ENCODE data around the gene PARP9. TPM values are rescaled to one million over a fixed set of nuclear protein-coding genes. Genes with fewer than 3 reads are reported as not detected.

PARP9 gene
- total and polyA plus RNA-seq, 2 experiments from 2014 or later, result 15.0 to 29.8 TPM

DNA sequence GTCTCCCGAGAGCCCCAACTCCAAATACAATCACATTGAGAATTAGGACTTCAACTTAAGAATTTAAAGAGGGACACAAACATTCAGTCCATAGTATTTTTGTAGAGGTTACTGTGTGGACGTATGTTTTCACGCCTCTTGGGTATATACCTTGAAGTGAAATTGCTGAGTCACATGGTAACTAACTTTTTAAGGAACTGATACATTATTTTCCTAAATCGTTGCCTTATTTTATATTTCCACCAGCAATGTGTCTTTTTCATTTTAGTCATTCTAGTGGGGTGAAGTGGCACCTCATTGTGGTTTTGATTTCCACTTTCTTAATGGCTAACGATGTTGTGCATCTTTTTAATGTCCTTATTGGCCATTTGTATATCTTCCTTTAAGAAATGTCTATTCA, 25.2 kb upstream of the PARP9 start:
- Histone ChIP-seq H3K4me1 (ENCODE audit: insufficient read depth) (no peaks in the 10 kb centered on the region), H2AFZ (no peak overlapping the region), H3K9me2 (replicated peaks; ENCODE audit: insufficient read depth) (no peaks in the 10 kb centered on the region), H3K9me3 (ENCODE audit: low read depth) (no peaks in the 10 kb centered on the region), H3K4me2 (no peak overlapping the region), H3K4me3 (no peak overlapping the region), H3K79me2 (no peaks in the 10 kb centered on the region), H3K36me3 (replicated peaks; ENCODE audit: insufficient read depth, low read depth) (no peaks in the 10 kb centered on the region), H3K27ac (no peak overlapping the region), H3K27me3 (no peaks in the 10 kb centered on the region), H4K20me1 (ENCODE audit: insufficient read depth, poor library complexity, severe bottlenecking) (no peaks in the 10 kb centered on the region)
- TF ChIP-seq EZH2 (IDR thresholded peaks at IDR 0.05; ENCODE audit: borderline replicate concordance) (no peak), CTCF (IDR thresholded peaks at IDR 0.05; ENCODE audit: poor library complexity) (no peak), EZH2phosphoT487 (IDR thresholded peaks at IDR 0.05; ENCODE audit: low read depth, severe bottlenecking, unreplicated experiment) (no peak)
- DNase-seq (ENCODE audit: low spot score), result no peak
- 80% methylated on average over 5 of the region's 5 CpGs for WGBS (ENCODE audit: low lambda C conversion rate, missing lambda C conversion rate)

GRCh38 chr3:122587572-122587971, 23.5 kb upstream of the PARP9 start:
- Histone ChIP-seq H3K27me3 (no peaks in the 10 kb centered on the region), H3K4me2 (no peak overlapping the region), H2AFZ (no peak overlapping the region), H4K20me1 (ENCODE audit: insufficient read depth, poor library complexity, severe bottlenecking) (no peaks in the 10 kb centered on the region), H3K9me3 (ENCODE audit: low read depth) (peaks cover 3% of the 10 kb centered on the region), H3K9me2 (replicated peaks; ENCODE audit: insufficient read depth) (no peaks in the 10 kb centered on the region), H3K27ac (no peak overlapping the region), H3K36me3 (replicated peaks; ENCODE audit: insufficient read depth, low read depth) (no peaks in the 10 kb centered on the region), H3K79me2 (no peaks in the 10 kb centered on the region), H3K4me1 (ENCODE audit: insufficient read depth) (no peaks in the 10 kb centered on the region), H3K4me3 (no peak overlapping the region)
- TF ChIP-seq EZH2phosphoT487 (IDR thresholded peaks at IDR 0.05; ENCODE audit: low read depth, severe bottlenecking, unreplicated experiment) (no peak), EZH2 (IDR thresholded peaks at IDR 0.05; ENCODE audit: borderline replicate concordance) (no peak), CTCF (IDR thresholded peaks at IDR 0.05; ENCODE audit: poor library complexity) (no peak)
- 50% methylated on average over 2 of the region's 2 CpGs for WGBS (ENCODE audit: low lambda C conversion rate, missing lambda C conversion rate)
- DNase-seq (ENCODE audit: low spot score), result no peak

- Histone ChIP-seq H3K36me3 (replicated peaks; ENCODE audit: insufficient read depth, low read depth) (no peaks in the 10 kb centered on the region), H4K20me1 (ENCODE audit: insufficient read depth, poor library complexity, severe bottlenecking) (no peaks in the 10 kb centered on the region), H3K4me3 (no peak overlapping the region), H3K79me2 (no peaks in the 10 kb centered on the region), H3K4me2 (no peak overlapping the region), H3K9me3 (ENCODE audit: low read depth) (peaks cover 10% of the 10 kb centered on the region), H3K27me3 (no peaks in the 10 kb centered on the region), H3K27ac (no peak overlapping the region), H2AFZ (no peak overlapping the region), H3K4me1 (ENCODE audit: insufficient read depth) (no peaks in the 10 kb centered on the region), H3K9me2 (replicated peaks; ENCODE audit: insufficient read depth) (no peaks in the 10 kb centered on the region)
- TF ChIP-seq CTCF (IDR thresholded peaks at IDR 0.05; ENCODE audit: poor library complexity), result no peak
- no peak for TF ChIP-seq EZH2 (IDR thresholded peaks at IDR 0.05; ENCODE audit: borderline replicate concordance)
- TF ChIP-seq EZH2phosphoT487 (IDR thresholded peaks at IDR 0.05; ENCODE audit: low read depth, severe bottlenecking, unreplicated experiment), result no peak
- no peak for DNase-seq (ENCODE audit: low spot score)
Observed at GRCh38 chr3:122586773-122587485, 22.8 kb upstream of the PARP9 start.
